ENCODE measurements around the gene TTLL4. TPM values are rescaled to one million over a fixed set of nuclear protein-coding genes. Genes with fewer than 3 reads are reported as not detected.

Gene TTLL4
- polyA plus RNA-seq, 1 experiment, result 16.3 TPM

GRCh38 chr2:218710334-218710686, 325 bp upstream of the TTLL4 start:
- Histone ChIP-seq H3K27me3 (ENCODE audit: control insufficient read depth, insufficient read depth, low read length) (no peaks in the 10 kb centered on the region), H3K4me3 (ENCODE audit: low read depth, low read length) (peak overlapping the region; percentile 53), H3K9me3 (ENCODE audit: control insufficient read depth, insufficient read depth, low read length) (0 out of 2 replicates have a peak, but pooled peaks cover 2% of the 10 kb centered on the region), H3K27ac (ENCODE audit: low read depth, low read length) (no peak overlapping the region)
- ChIA-PET CTCF (interaction anchor here (0.5 to 3.0 kb wide), 36 partner anchors 8 to 166 kb away, joined by 3 to 44 read pairs (median 4); partner anchors contain the start of genes CYP27A1, PLCD4, RNF25 and STK36), POLR2A (interaction anchor here (0.7 to 1.9 kb wide), 5 partner anchors 21 to 137 kb away, joined by 3 to 7 read pairs (median 3); partner anchors contain the start of genes BCS1L and ZNF142)
- TF ChIP-seq CTCF (IDR thresholded peaks at IDR 0.05; ENCODE audit: low read depth, low read length), result no peak
- no peak for DNase-seq (ENCODE audit: low read depth, low spot score)

GRCh38 chr2:218711550-218711929, 905 bp downstream of the TTLL4 start:
- ChIA-PET POLR2A (interaction anchor here (1.6 to 1.9 kb wide), 2 partner anchors 20 to 52 kb away, joined by 6 to 7 read pairs; partner anchors contain the start of genes BCS1L and ZNF142), CTCF (interaction anchor here (1.0 to 3.0 kb wide), 7 partner anchors 12 to 137 kb away, joined by 4 to 44 read pairs (median 13); partner anchors contain the start of genes RNF25 and STK36)
- Histone ChIP-seq H3K4me3 (ENCODE audit: low read depth, low read length) (peak overlapping the region; percentile 91), H3K9me3 (ENCODE audit: control insufficient read depth, insufficient read depth, low read length) (0 out of 2 replicates have a peak, but pooled peaks cover 2% of the 10 kb centered on the region), H3K27ac (ENCODE audit: low read depth, low read length) (no peak overlapping the region), H3K27me3 (ENCODE audit: control insufficient read depth, insufficient read depth, low read length) (no peaks in the 10 kb centered on the region)
- TF ChIP-seq CTCF (IDR thresholded peaks at IDR 0.05; ENCODE audit: low read depth, low read length), result no peak
- no peak for DNase-seq (ENCODE audit: low read depth, low spot score)

GRCh38 chr2:218713922-218714321, 3.3 kb downstream of the TTLL4 start:
- no peak for DNase-seq (ENCODE audit: low read depth, low spot score)
- ChIA-PET CTCF (interaction anchor here (0.8 kb wide), 1 partner anchor 281 kb away, joined by 5 read pairs; no protein-coding TSS in a partner anchor), POLR2A (no interaction called here)
- no peak overlapping the region for H3K4me3 ChIP-seq (ENCODE audit: low read depth, low read length)
- H3K9me3 ChIP-seq (ENCODE audit: control insufficient read depth, insufficient read depth, low read length), result 0 out of 2 replicates have a peak, but pooled peaks cover 2% of the 10 kb centered on the region
- H3K27ac ChIP-seq (ENCODE audit: low read depth, low read length), result no peak overlapping the region
- H3K27me3 ChIP-seq (ENCODE audit: control insufficient read depth, insufficient read depth, low read length), result no peaks in the 10 kb centered on the region
- TF ChIP-seq CTCF (IDR thresholded peaks at IDR 0.05; ENCODE audit: low read depth, low read length), result no peak

GRCh38 chr2:218716070-218716469, 5.4 kb downstream of the TTLL4 start:
- no peak overlapping the region for H3K27ac ChIP-seq (ENCODE audit: low read depth, low read length)
- no peak overlapping the region for H3K4me3 ChIP-seq (ENCODE audit: low read depth, low read length)
- TF ChIP-seq CTCF (IDR thresholded peaks at IDR 0.05; ENCODE audit: low read depth, low read length), result no peak
- H3K27me3 ChIP-seq (ENCODE audit: control insufficient read depth, insufficient read depth, low read length), result no peaks in the 10 kb centered on the region
- POLR2A ChIA-PET, result no interaction called here
- 0 out of 2 replicates have a peak, but pooled peaks cover under 1% of the 10 kb centered on the region for H3K9me3 ChIP-seq (ENCODE audit: control insufficient read depth, insufficient read depth, low read length)
- DNase-seq (ENCODE audit: low read depth, low spot score), result peak; percentile 10
- CTCF ChIA-PET, result interaction anchor here (0.6 to 1.6 kb wide), 3 partner anchors 29 to 160 kb away, joined by 3 to 4 read pairs (median 3); no protein-coding TSS in a partner anchor

- Histone ChIP-seq H3K27ac (ENCODE audit: low read depth, low read length) (no peak overlapping the region), H3K9me3 (ENCODE audit: control insufficient read depth, insufficient read depth, low read length) (no peaks in the 10 kb centered on the region), H3K4me3 (ENCODE audit: low read depth, low read length) (no peak overlapping the region), H3K27me3 (ENCODE audit: control insufficient read depth, insufficient read depth, low read length) (no peaks in the 10 kb centered on the region)
- no peak for TF ChIP-seq CTCF (IDR thresholded peaks at IDR 0.05; ENCODE audit: low read depth, low read length)
- POLR2A ChIA-PET, result no interaction called here
- DNase-seq (ENCODE audit: low read depth, low spot score), result no peak
- CTCF ChIA-PET, result interaction anchor here (1.2 to 1.4 kb wide), 2 partner anchors 130 to 159 kb away, joined by 3 to 7 read pairs; no protein-coding TSS in a partner anchor
Observed at GRCh38 chr2:218717262-218717661, 6.6 kb downstream of the TTLL4 start.
